Endothelial cell (in vitro differentiated cells): ENCODE data around the gene ARFGEF2. TPM values are rescaled to one million over a fixed set of nuclear protein-coding genes. Genes with fewer than 3 reads are reported as not detected.

Experiments
- DNase-seq: peaks from one replicate; pipeline ENCODE4 v3.0.0; 2021; ENCODE audit warnings: low spot score
- H3K27ac Mint-ChIP-seq: one replicate; pipeline ENCODE4 v1.8.0; 2021; ENCODE audit warnings: mixed read lengths, inconsistent platforms; ENCODE audit not compliant: unreplicated experiment
- H3K27me3 Mint-ChIP-seq: one replicate; pipeline ENCODE4 v1.8.0; 2021; ENCODE audit warnings: mild to moderate bottlenecking, moderate library complexity, mixed read lengths, inconsistent platforms; ENCODE audit not compliant: unreplicated experiment
- H3K36me3 Mint-ChIP-seq: one replicate; pipeline ENCODE4 v1.8.0; 2021; ENCODE audit warnings: mild to moderate bottlenecking, low read depth, mixed read lengths, inconsistent platforms; ENCODE audit not compliant: unreplicated experiment
- H3K4me1 Mint-ChIP-seq: one replicate; pipeline ENCODE4 v1.8.0; 2021; ENCODE audit warnings: mild to moderate bottlenecking, mixed read lengths, inconsistent platforms; ENCODE audit not compliant: unreplicated experiment
- H3K4me3 Mint-ChIP-seq: one replicate; pipeline ENCODE4 v1.8.0; 2021; ENCODE audit warnings: mild to moderate bottlenecking, mixed read lengths, inconsistent platforms; ENCODE audit not compliant: unreplicated experiment
- H3K9me3 Mint-ChIP-seq: one replicate; pipeline ENCODE4 v1.8.0; 2021; ENCODE audit warnings: mixed read lengths, inconsistent platforms; ENCODE audit not compliant: unreplicated experiment
- total RNA-seq: library from RNA; stranded (reverse); fragmentation: NEBNext Ultra II Directional; extraction: Animal tissue kit (Norgen Biotek cat#: 25700); gene quantifications from one replicate; pipeline ENCODE4 v1.2.1, GENCODE V29; 2021; ENCODE audit not compliant: unreplicated experiment
- TF ChIP-seq, protein P1 (sequence below): fragments of 200-600 bp; sonication (generic); IDR thresholded peaks from one replicate; pipeline ENCODE4 v1.5.0; 2021; ENCODE audit warnings: antibody characterized with exemption; ENCODE audit not compliant: unreplicated experiment

Gene ARFGEF2
- total RNA-seq, 1 donor from 2014 or later = 20.3 TPM

DNA sequence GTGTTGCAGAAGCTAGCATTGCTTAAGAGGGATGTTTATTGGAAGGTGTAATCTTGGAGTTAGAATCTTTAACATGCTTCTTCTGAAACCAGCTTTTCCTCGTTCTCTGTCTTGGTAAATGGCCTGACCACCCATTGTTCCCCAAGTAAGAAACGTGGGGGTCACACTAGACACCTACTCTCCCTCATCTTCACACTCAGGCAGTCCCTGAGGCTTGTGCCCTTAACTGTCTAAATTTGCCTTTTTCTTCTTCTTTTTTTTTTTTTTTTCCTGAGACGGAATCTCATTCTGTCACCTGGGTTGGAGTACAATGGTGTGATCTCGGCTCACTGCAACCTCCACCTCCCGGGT, 16.2 kb upstream of the ARFGEF2 start:
- Mint-ChIP-seq H3K4me1 (peaks cover 10% of the 10 kb centered on the region), H3K27me3 (peaks cover 2% of the 10 kb centered on the region), H3K4me3 (no peak overlapping the region), H3K9me3 (no peaks in the 10 kb centered on the region), H3K27ac (no peak overlapping the region), H3K36me3 (peaks cover 13% of the 10 kb centered on the region)
- TF ChIP-seq, protein P1, sequence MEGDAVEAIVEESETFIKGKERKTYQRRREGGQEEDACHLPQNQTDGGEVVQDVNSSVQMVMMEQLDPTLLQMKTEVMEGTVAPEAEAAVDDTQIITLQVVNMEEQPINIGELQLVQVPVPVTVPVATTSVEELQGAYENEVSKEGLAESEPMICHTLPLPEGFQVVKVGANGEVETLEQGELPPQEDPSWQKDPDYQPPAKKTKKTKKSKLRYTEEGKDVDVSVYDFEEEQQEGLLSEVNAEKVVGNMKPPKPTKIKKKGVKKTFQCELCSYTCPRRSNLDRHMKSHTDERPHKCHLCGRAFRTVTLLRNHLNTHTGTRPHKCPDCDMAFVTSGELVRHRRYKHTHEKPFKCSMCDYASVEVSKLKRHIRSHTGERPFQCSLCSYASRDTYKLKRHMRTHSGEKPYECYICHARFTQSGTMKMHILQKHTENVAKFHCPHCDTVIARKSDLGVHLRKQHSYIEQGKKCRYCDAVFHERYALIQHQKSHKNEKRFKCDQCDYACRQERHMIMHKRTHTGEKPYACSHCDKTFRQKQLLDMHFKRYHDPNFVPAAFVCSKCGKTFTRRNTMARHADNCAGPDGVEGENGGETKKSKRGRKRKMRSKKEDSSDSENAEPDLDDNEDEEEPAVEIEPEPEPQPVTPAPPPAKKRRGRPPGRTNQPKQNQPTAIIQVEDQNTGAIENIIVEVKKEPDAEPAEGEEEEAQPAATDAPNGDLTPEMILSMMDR = no peak
- DNase-seq = no peak

DNA sequence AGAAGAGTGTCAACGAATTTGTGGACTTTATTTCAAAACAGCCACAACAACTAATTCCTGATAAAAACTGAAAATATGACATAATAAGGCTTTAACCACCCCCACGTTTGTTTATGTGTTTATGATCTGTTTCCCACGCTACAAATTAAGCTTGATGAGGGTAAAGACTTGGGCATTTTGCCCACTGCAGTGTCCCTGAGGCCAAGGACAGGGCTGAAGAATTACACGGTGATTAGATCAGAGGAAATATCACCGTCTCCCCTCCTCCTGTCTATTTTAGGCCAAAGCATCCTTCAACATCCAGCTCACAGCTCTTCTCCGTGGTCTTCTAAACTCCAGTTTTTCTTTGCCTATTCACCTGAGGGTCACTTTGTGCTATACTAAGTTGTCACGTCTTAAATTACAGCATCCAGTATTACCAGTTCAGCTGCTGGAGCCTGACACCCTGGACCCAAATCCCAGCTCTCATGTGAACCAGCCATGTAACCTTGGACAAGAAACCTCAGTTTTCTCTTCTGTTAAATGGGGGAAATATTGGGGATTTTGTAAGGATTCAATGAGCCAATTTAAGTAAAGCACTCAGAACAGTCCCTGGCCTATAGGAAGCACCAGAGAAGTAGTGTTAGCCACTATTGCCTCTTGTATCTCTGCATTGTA, 15.2 kb upstream of the ARFGEF2 start:
- no peak overlapping the region for H3K27ac Mint-ChIP-seq
- no peak for DNase-seq
- no peaks in the 10 kb centered on the region for H3K9me3 Mint-ChIP-seq
- H3K4me1 Mint-ChIP-seq = peaks cover 10% of the 10 kb centered on the region
- peaks cover 13% of the 10 kb centered on the region for H3K36me3 Mint-ChIP-seq
- peaks cover 2% of the 10 kb centered on the region for H3K27me3 Mint-ChIP-seq
- TF ChIP-seq, protein P1 = no peak
- H3K4me3 Mint-ChIP-seq = no peak overlapping the region

DNA sequence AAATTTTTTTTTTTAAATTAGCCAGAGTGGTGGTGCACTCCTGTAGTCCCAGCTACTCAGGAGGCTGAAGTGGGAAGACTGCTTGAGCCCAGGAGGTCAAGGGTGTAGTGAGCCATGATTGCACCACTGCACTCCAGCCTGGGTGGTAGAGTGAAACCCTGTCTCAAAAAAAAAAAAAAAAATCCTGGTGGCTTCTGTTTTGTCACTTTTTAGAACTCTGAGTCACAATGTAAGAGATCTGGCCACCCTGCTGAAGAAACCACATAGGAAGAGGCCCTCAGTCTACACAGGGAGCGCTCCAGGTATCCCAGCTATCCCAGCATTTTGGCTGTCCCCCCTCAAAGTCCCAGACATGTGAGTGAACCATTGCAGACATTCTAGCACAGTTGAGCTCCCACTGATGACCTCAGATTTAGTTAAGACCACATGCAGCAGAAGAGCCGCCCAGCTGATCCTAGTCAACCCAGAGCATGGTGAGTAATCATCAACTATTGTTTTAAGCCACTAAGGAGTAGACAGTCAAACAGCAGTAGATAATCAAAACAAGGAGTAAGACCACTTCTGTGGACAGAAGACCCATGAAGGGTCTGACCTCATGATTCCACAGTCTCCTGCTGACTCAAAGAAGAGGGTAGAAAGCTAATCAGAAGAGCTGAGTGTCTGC, 12.7 kb upstream of the ARFGEF2 start:
- Mint-ChIP-seq H3K4me1 (peaks cover 7% of the 10 kb centered on the region), H3K4me3 (no peak overlapping the region), H3K27ac (no peak overlapping the region), H3K27me3 (peaks cover 2% of the 10 kb centered on the region), H3K9me3 (no peaks in the 10 kb centered on the region), H3K36me3 (peaks cover 17% of the 10 kb centered on the region)
- no peak for DNase-seq
- TF ChIP-seq, protein P1 = no peak

DNA sequence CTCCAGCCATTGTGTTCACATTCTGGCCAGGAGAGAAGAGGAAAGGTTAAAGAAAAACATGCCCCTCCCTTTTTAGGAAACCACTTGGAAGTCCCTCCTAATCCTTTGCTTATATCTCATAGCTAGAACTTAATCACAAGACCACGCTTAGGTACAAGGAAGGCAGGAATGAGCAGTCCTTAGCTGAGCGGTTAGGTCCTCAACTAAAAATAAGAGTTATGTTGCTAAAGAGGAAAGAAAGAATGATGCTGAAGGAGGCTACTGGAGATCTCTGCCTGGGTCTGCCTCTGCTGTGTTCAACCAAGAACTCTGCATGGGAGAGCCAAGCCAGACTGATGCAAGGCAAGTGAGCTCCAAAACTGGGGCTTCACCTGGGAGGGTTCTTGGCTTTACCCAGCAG, 11.6 kb upstream of the ARFGEF2 start:
- Mint-ChIP-seq H3K36me3 (peaks cover 17% of the 10 kb centered on the region), H3K4me1 (no peaks in the 10 kb centered on the region), H3K27ac (no peak overlapping the region), H3K27me3 (peaks cover 2% of the 10 kb centered on the region), H3K9me3 (no peaks in the 10 kb centered on the region), H3K4me3 (no peak overlapping the region)
- no peak for DNase-seq
- TF ChIP-seq, protein P1 = no peak

DNA sequence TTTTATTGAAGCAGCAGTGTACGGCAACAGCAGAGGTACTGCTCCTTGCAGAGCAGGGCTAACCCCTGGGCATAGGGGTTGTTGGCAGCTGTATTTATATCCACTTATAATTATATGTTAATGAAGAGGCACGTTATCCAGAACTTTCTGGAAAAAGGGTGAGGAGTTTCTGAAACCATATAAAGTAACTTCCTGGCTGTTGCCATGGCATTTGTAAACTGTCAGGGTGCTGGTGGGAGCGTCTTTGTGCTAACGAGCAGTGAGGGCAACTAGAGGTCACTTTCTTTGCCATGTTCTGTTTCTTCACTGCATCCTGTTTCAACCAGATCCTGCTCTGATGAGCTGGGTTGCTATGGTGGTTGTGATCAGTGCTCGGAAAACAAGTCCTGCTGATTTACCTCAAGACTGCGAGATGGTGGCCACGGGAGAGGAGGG, 11.1 kb upstream of the ARFGEF2 start:
- no peak overlapping the region for H3K27ac Mint-ChIP-seq
- TF ChIP-seq, protein P1 = no peak
- no peak overlapping the region for H3K4me3 Mint-ChIP-seq
- H3K36me3 Mint-ChIP-seq = peaks cover 17% of the 10 kb centered on the region
- DNase-seq = no peak
- no peaks in the 10 kb centered on the region for H3K9me3 Mint-ChIP-seq
- H3K4me1 Mint-ChIP-seq = no peaks in the 10 kb centered on the region
- H3K27me3 Mint-ChIP-seq = peaks cover 2% of the 10 kb centered on the region
